ENCODE measurements around the gene PLCB2.

The PLCB2 gene

DNA sequence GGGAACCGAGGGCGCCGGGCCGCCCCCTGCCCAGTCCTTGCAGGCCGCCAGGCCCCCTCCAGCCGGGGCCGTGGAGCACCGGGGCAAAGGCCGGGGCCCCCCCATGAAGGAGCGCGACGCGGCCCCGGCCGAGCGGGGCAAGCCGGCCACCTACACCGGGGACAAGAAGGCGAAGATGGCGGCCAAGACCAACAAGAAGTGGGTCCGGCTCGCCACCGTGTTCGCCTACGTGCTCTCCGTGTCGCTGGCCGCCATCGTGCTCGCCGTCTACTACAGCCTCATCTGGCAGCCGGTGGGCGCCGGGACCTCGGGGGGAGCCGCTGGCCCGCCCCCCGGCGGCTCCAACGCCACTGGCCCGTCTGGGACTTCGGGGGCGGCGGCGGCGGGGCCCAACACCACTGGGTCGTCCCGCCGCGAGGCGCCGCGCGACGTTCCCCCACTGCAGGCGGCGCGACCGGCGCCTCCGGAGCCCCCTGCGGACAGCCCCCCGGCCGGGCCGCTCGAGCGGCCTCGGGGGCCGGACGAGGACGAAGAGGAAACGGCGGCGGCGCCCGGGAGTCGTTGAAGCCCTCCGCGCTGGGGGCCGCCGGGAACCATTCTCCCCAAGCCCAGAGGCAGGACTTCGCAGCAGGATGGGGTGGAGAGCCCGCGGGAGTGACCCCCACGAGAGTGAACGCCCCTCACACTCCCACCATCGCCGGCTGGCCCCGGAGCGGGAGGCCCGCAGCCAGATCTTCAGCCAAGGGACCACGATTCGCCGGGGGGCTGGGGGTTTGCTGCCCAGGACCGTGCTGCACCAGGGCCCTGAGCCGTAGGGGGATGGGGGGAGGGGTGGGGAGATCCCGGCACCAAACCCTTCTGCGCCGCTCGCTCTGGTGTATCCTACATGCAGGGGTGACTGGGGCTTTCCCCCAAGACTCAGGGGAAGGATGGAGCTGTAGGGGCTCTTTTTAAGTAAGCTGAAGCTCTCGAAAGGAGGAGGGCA lies 16.5 kb upstream of the PLCB2 start:
- DNase-seq: peak in 1 of 2 experiments; percentile 21

DNA sequence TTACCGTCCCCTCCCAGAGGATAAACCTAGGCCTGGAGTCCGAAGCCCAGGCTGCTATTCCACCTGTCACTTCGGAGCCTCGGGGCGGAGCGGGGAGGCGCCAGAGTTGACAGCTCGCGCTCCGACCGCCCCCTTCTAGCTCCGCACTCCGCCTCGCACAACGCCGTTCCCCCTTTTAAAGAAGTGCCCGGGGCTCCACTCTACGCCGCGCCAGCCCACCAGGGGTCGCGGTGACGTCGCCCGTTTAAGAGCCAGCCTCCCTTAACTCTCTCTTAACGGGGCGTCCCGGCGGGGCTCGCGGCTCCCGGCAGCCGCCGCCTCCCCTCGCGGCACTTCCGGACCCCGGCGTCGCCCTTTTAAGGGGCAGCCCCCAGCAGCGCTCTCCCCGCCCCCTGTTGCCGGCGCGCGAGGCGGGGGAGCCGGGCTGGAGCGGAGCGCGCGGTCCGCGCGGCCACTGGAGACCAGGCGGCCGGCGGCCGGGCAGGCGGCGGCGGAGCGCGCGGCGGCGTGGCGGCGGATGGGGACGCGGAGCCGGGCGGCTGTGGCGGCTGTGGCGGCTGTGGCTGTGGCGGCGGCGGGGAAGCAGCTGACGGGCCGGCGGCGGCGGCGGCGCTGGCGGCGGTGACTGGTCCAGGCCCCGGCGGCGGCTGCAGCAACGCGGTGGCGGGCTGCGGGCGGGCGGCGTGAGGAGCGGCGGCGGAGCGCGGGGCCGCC lies 15.7 kb upstream of the PLCB2 start, which contains the start of gene INAFM2:
TSS of gene INAFM2 (plus strand) at position 454 of the 714 bp plus-strand sequence. CDS start 364 bp downstream, outside the sequence.
- peak; percentile 87 to 91 for DNase-seq

DNA sequence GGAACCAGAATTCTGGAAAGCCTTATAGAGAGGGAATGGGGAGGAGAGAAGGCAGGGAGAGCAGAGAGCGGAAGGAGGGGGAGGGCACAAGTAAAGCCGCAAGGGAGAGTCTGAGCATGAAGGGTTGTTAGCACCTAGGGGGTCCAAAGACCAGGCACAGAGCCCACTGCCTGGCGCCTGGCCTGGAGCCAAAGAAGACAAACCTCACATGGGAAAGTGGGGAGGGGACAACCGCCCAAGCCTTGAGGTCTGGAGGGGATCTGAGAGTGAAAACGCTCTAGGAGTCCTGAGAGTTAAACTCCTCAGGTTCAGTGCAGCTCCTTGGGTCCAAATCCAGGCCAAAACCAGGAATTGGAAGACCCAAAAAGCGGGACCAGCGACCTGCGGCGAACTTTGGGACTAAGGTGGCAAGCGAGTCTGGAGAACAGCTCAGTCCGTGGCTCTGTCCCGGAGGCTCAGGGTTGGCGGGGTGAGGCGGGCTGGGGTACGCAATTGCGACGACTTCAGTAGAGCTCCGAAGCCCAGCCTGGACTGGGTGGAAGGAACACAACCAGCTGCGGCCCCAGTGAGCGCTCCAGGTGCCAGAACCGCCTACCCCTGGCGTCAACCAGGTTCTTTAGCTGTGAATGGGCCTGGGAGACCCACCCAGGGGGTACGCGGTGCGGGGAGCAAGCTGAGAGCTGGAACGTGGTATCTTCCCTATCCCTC lies 14.9 kb upstream of the PLCB2 start:
- no peak for DNase-seq

DNA sequence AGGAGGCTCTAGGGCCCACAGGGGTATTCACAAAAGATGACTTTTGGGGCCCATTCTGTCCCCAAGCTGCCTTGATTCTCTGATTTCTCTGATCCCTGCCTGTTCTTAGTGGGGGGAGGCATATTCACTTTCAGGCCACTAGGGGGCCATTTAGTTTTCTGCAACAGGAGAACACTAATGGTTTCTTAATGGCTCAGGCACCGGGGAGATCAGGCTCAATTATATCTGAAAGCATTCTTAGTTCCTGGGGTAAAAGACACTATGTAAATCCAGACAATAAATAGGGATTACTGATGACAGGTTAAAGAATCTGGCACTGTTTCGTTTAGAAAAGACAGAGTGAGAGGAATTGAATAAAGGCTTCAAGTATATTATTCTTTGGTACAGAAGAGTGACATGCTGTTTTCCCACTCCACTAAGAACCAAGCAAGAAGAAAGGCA lies 13.2 kb upstream of the PLCB2 start:
- peak in 1 of 2 experiments; percentile 46 for DNase-seq

DNA sequence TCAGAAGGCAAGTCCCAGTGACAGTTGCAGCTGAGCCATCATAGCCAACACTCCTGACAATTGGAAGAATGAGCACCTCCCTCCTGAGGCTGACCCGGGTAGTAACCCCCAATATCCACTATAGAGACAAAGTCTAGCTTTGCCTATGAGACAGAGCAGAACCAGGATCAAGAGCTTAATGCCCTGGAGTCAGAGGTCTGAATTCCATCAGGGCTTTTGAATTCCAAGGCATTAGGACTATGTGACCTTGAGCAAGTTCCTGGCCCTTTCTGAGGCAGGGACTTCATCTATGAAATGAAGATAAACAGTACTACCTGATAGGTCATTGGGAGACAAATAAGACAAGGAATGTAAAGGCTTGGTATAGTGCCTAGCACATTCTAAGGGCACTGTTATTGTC lies 12.7 kb upstream of the PLCB2 start:
- DNase-seq: no peak

DNA sequence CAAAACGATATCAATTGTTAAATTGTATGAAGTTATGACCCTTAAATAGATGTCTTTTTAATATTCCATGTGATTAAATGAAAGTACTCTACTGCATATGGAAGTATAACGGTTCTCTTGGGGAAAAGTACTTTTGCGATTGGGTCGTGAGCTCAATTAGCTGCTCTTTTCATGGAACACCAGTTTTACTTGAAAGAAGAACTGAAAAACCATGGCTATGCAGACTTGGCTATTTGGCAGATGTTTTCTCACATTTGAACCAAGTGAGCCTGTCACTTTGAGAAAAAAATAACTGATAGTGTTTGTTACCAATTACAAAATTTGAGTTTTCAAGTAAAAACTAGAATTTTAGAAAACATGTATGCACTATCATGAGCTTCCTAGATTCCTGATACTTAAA lies 9.8 kb upstream of the PLCB2 start:
- DNase-seq: no peak

DNA sequence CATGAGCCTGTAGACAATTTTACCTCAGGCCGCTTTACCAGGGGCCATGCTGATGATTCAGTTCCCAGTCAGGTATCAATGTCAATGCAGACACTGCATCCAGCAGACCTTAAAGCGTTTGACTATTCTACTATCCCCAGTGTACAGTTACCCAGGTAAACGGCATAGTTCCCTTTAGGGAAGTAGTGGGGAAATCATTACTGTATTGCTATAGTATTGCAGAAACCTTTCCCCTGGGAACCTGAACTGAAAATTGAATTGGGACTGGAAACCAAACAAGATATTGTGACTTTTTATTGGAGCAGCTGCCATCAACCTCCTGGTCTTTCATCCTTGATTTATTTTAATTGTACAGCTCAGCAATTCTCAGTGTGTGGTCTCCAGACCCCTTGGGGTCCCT lies 9.2 kb upstream of the PLCB2 start:
- DNase-seq: no peak

DNA sequence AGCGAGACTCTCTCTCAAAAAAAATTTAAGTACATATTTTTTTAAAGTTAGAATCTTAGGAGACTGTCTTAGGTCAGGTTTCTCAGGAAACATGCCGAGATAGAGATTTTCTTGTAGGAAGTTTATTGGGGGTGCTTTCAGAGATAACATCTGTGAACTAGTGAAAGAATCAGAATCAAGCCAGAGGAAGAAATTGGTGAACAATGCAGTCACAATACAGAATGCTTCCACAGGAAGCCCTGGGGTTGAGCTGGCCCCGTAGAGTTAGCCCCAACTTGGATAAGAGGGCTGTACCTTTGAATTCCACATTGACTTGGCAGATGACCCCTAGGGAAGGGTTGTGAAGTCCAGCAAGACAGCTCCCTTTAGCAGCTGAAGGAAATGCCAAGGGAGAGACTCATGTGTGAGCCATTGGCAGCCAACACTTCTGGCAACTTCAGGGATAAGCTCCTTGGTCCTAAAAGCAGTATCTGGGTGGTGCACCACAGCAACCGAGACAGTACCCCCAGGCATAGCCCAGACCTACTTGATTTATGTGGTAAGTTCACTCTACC lies 7.1 kb upstream of the PLCB2 start:
- DNase-seq: no peak

DNA sequence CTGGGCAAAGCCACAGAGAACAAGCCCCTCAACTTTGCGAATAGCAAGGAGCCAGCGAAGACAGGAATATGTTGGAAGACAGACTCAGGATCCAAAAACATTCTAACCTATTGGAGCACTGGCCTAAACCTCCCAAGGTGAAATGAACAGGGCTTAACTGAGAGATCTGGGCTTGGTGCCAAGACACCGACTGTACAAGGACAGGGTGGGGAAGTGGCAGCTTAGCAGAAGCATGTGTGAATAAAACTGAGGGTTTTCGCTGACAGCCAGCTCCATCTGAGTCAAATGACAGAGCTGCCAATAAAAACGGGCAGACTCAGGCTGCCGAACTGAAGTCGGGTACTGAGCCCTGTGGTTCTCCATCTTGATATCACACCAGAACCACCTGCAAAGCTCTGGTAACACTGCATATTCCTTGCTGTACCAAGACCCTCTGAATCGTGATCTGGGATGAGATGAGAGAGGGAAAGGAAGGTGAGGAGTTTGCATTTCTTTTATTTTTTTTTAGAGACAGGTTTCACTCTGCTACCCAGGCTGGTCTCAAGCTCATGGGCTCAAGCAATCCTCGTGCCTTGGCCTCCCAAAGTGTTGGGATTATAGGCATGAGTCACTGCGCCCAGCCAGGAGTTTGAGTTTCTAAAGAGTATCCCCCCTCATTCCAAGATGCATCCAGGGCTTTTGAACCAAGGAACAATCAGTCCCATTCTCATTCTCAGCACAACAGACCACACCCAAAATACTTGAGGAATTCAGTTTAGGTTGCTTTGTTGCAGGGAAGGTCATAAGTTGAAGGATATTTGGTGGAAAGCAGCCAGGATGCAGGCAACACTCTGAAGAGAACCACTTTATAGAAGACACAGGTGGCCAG lies 6.0 kb upstream of the PLCB2 start:
- DNase-seq: peak in 1 of 2 experiments; percentile 8

DNA sequence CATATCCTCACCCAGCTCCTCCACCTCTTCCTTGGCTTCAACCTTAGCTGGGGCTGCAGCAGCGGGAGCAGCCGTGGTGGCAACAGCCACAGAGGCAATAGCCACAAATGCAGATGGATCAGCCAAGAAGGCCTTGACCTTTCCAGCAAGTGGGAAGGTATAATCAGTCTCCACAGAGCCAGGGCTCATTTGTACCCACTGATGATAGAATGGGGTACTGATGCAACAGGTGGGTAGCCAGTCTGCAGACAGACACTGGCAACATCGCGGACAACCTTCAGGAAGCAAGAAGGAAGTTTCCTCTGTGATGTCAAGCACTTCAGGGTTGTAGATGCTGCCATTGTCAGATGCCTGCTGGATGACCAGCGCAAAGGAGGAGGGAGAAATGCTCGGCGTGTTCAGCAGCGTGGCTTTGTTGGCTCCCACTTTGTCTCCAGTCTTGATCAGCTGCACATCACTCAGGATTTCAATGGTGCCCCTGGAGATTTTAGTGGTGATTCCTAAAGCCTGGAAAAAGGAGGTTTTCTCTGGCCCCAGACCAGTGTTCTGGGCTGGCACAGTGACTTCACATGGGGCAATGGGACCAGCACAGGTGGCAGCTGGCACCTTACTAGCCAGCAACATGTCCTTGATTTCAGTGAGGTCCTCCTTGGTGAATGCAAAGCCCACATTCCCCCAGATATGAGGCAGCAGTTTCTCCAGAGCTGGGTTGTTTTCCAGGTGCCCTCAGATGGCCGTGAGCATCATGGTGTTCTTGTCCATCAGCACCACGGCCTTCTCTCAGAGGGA lies 4.8 kb upstream of the PLCB2 start:
- no peak for DNase-seq

DNA sequence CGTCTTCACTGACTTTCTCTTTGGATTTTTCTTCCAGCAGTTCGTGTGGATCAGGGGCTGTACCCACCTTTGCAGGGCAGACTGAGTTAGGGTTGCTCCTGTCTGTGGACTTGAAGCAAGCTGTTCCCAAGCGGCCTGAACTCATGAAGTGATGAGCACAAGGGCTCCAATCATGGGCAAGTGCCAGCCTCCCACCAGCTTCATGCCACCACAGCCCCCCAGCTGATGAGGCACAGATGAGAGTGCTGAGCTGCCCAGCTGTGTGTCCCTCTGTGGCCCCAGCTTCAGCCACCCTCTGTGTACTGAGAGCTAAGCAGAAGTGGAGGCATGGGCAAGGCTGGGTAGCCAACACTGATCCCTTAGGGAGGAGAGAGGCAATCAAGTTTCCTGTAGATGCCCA lies 3.3 kb upstream of the PLCB2 start:
- no peak for DNase-seq

DNA sequence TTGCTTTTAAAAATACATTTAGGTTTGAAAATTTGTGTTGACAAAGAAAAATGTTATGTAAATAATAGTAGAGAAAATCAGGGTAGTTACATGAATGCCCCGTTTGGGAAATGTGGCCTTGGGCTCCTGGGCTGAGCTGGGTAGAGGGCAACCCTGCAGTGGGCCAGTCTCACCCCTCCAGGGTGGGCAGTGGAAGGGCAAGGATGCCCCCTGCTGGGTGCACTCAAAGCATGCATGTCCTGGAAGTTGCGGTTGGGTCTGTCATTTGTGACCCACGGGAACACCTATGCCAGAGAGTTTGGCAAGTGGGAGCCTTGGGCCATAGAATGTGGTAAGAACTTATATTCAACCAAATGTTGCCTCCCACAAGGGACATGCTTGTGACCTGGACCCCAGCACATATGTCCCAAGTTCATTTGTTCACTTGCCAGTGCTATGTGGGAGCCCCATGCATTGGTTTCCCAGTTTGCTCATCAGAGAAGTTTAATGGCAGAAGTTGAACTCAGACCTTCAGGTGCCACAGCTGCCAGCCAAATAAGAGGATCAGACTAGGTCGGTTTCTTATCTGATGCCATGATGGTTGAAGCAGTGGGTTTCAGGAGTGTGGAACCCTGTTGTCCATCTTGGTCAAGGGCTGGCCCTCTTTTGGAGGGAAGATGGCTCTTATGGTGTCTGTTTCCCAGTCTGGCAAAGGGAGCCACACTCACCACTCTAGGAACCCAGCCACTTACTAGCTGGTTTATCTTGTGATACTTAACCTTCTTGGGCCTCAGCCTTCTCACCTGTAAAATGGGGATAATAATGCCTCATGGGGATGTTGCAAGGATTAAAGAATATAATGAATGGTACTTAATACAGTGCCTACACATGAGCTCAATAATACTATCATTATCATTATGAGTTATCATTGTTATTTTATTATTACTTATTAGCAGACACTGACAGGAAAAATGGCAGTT lies 2.5 kb upstream of the PLCB2 start:
- DNase-seq: peak; percentile 34 to 49

DNA sequence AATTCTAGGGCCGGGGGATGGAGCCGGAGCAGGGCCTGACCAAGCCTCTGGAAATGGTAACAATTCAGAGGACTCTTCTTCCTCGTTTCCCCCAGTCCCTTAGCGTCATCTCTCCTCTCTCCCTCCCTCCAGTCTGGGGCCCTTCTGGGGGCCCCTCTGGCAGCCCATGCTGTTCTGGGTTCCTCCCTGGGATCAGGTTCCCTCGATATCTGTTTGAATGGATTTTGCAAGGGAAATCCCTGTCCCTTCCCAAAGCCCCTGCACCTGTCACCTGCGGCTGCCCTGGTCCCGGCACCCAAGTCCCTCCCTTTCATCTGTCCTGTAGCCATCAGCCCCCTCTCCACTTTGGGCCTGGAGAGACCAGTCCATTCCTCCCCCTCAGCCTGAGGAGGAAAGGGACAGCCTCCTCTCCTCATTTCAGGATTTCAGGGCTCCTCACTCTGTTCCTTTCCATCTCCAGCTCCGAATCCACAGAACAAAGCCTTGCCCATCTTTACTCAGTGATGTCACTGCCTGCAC lies 1.7 kb upstream of the PLCB2 start:
- no peak for DNase-seq

DNA sequence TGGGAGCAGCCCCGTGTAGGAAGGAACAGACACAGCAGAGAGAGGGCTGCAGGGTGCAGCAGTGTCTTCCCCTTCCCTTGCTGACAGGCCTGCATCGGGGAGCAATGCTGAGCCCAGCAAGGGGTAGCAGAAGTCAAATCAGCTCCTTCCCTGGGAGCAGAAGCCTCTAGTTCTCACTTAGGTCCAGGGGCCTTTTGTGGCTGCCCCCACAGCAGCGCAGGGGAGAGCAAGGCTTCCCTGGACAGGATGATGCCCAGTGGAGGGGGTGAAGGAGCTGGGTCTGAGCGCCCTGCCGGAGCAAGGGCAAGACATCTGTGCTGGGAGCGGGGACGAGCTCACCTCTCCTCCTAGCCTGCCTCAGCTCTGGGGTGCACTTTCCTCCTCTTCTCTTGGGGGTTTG lies 827 bp downstream of the PLCB2 start:
- DNase-seq: no peak

DNA sequence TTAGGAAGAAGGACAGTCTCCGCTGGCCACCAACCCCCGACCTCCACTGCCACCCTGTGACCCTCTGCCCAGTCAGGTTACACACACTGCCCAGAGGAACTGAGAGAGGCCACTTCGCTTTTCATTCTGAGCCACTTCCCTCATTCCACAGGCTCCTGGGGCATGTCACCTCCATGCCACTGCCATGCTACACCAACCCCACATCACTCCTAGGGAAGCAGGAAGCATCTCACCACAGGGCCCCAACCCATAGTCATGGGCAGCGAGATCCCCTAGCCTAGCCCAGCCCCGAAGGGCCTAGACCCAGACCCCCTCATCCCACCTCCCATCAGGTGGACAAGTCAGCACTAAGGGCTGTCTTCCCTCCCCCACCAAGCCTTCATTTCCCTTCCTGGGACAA lies 1.4 kb downstream of the PLCB2 start:
- no peak for DNase-seq

DNA sequence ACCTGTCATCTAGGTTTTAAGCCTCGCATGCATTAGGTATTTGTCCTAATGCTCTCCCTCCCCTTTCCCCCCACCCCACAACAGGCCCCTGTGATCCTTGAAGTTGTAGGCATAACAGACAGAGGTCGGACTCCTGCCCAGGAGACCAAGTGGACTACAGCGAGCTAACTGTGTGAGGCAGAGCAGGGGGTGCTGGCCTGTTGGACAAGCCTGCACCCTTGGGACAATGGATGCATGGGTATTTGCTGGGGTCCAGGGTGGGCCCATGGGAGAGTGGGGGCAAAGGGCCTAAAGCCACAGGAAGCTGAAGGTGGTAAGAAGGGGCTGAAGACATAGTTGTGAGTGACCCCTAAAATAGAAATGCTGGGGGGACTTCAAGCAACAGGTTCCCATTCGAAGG lies 2.5 kb downstream of the PLCB2 start:
- DNase-seq: no peak

DNA sequence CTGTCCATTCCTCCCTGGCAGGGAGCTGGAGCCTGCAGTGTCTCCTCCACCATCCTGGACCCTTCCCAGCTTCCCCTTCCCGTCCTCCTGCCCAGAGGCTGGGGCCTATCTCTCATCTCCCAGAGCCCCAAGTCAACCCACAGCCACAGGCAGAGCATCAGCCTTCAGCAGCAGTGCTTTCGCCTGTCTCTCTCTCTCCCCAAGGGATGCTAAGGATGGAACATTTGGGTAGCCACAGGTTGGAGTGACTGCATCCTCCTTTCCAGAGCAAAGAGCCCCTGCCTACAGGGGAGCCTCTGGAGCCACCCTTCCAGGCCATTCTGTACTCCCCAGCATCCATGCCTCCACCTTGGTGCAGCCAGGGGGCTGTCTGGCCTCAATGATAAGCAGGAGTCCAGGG lies 4.2 kb downstream of the PLCB2 start:
- no peak for DNase-seq

DNA sequence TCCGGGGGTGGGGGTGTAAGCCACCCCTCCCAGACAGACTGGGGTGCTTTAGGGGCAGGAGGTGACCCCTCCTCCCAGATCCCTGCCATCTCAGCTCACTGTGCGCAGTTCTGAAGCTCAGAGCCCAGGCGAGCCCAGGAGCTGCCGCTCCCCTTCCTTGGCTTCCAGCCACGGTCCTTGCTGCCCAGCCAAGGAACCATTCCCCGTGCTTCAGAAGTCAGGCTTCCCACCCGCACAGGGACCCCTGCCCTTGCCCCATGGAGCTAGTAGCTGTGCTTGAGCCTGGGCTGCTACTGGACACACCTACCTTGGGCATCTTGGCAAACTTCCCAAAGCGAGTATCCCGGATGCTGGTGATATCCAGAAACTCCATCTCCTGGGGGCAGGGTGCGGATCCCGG lies 4.8 kb downstream of the PLCB2 start:
- DNase-seq: no peak

DNA sequence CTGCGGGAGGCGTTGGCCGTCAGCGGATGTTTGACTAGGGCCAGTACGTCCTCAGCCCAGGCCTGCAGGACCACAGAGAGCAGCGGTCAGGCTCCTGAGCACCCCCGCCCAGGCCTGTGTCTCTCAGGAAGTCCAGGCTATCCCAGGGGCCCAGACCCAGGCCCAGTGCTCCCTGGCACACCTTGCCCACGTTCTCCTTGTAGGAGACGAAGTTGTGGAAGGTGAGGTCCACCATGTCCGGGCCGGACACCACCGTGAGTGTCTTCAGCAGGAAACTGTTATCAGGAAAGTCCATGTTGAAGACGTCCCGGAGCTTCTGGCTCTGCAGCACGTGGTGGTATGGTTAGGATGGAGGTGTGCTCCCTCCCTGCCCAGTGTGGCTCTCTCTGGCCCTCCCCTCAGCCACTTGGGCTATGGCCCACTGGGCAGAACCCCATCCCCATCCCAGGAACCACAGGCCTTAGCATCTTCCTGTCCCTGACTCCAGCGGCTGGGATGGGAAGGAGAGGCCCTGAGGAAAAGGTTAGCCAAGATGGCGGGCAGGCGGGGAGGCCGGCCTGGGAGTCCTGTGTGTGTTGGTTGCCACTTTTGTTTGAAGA lies 5.3 kb downstream of the PLCB2 start:
- no peak for DNase-seq
